Hindlimb muscle (tissue), 1 donor: ENCODE results near the gene LSM4. TPM values are rescaled to one million over a fixed set of nuclear protein-coding genes. Genes with fewer than 3 reads are reported as not detected.

Experiments used
- polyA plus RNA-seq: library from polyadenylated mRNA; unstranded; fragments of 120-200 nt; gene quantifications from one replicate; pipeline ENCODE4 v1.2.1, GENCODE V29; 2013; ENCODE audit not compliant: insufficient read length

Gene LSM4
- polyA plus RNA-seq, 1 donor = 93.0 TPM

Other genes starting within 250 kb of the LSM4 start
- gene IL12RB1, start 236.1 kb downstream of the LSM4 start, polyA plus RNA-seq = 0.75 TPM
- gene MAST3, start 225.3 kb downstream of the LSM4 start, polyA plus RNA-seq = 17.3 TPM
- gene PIK3R2, start 169.9 kb downstream of the LSM4 start, polyA plus RNA-seq = 66.1 TPM
- gene IFI30, start 149.3 kb downstream of the LSM4 start, polyA plus RNA-seq = 2.9 TPM
- gene MPV17L2, start 129.9 kb downstream of the LSM4 start, polyA plus RNA-seq = 6.5 TPM
- 5.1 TPM for gene RAB3A, start 119.0 kb downstream of the LSM4 start, polyA plus RNA-seq
- gene PDE4C, start 96.6 kb downstream of the LSM4 start, polyA plus RNA-seq = 7.1 TPM
- 4.9 TPM for gene IQCN, start 48.6 kb downstream of the LSM4 start, polyA plus RNA-seq
- gene JUND, start 41.5 kb downstream of the LSM4 start, polyA plus RNA-seq = 139 TPM
- gene PGPEP1, start 17.5 kb upstream of the LSM4 start, polyA plus RNA-seq = 14.4 TPM
- 0.41 TPM for gene GDF15, start 63.1 kb upstream of the LSM4 start, polyA plus RNA-seq
- gene LRRC25, start 74.5 kb upstream of the LSM4 start, polyA plus RNA-seq = 2.6 TPM
- gene SSBP4, start 96.3 kb upstream of the LSM4 start, polyA plus RNA-seq = 135 TPM
- gene ISYNA1, start 115.1 kb upstream of the LSM4 start, polyA plus RNA-seq = 231 TPM
- gene ELL, start 199.0 kb upstream of the LSM4 start, polyA plus RNA-seq = 20.8 TPM
- gene FKBP8, start 220.5 kb upstream of the LSM4 start, polyA plus RNA-seq = 134 TPM
- 77.3 TPM for gene KXD1, start 234.8 kb upstream of the LSM4 start, polyA plus RNA-seq
- gene UBA52, start 248.8 kb upstream of the LSM4 start, polyA plus RNA-seq = 1,296 TPM